Smooth muscle cell (in vitro differentiated cells): Measurements from ENCODE around the gene CDYL2. TPM values are rescaled to one million over a fixed set of nuclear protein-coding genes. Genes with fewer than 3 reads are reported as not detected.

Experiments
- DNase-seq: peaks from one replicate; lab custom pipeline; 2025; ENCODE audit not compliant: unreplicated experiment; lab: John Stamatoyannopoulos, UW
- H2AFZ ChIP-seq: fragments of 200-600 bp; sonication (generic); 2 replicates; pipeline ENCODE4 v1.6.0; 2016; ENCODE audit warnings: antibody characterized with exemption, low read depth, mild to moderate bottlenecking
- H3F3A ChIP-seq: fragments of 200-600 bp; sonication (generic); 2 replicates; pipeline ENCODE4 v1.6.0; 2017; ENCODE audit warnings: antibody characterized with exemption, low read depth
- H3K27ac ChIP-seq: fragments of 200-600 bp; sonication (generic); 2 replicates; pipeline ENCODE4 v1.5.1; 2016; ENCODE audit warnings: low read depth, mild to moderate bottlenecking
- H3K27me3 ChIP-seq: fragments of 200-600 bp; sonication (generic); 2 replicates; pipeline ENCODE4 v1.6.1; 2016; ENCODE audit warnings: low read depth, mild to moderate bottlenecking
- H3K36me3 ChIP-seq: fragments of 200-600 bp; sonication (generic); 2 replicates; pipeline ENCODE4 v1.5.1; 2016; ENCODE audit warnings: low read depth
- H3K4me1 ChIP-seq: fragments of 200-600 bp; sonication (generic); 2 replicates; pipeline ENCODE4 v1.5.1; 2016; ENCODE audit warnings: low read depth
- H3K4me2 ChIP-seq: fragments of 200-600 bp; sonication (generic); 2 replicates; pipeline ENCODE4 v1.6.0; 2016; ENCODE audit warnings: mild to moderate bottlenecking
- H3K4me3 ChIP-seq: fragments of 200-600 bp; sonication (generic); 2 replicates; pipeline ENCODE4 v1.5.1; 2016; ENCODE audit warnings: mild to moderate bottlenecking
- H3K79me2 ChIP-seq: fragments of 200-600 bp; sonication (generic); 2 replicates; pipeline ENCODE4 v1.6.0; 2016; ENCODE audit warnings: low read depth, mild to moderate bottlenecking
- H3K9ac ChIP-seq: fragments of 200-600 bp; sonication (generic); 2 replicates; pipeline ENCODE4 v1.6.0; 2016; ENCODE audit warnings: low read depth
- H3K9me3 ChIP-seq: fragments of 200-600 bp; sonication (generic); replicated peaks from 2 replicates; pipeline ENCODE4 v1.5.1; 2016; ENCODE audit warnings: low read depth
- H4K20me1 ChIP-seq: fragments of 200-600 bp; sonication (generic); 2 replicates; pipeline ENCODE4 v1.6.0; 2016; ENCODE audit warnings: low read depth
- CTCF ChIP-seq: fragments of 200-600 bp; sonication (generic); IDR thresholded peaks from 2 replicates; pipeline ENCODE4 v1.5.1; 2017; ENCODE audit warnings: borderline replicate concordance, mild to moderate bottlenecking, antibody characterized with exemption; ENCODE audit not compliant: insufficient read depth, poor library complexity, severe bottlenecking
- WGBS: methylation state at CpG from one replicate; pipeline ENCODE4 v1.1.7; 2016; ENCODE audit warnings: low lambda C conversion rate; 5-methylcytosine and 5-hydroxymethylcytosine counted together
- polyA plus RNA-seq: library from polyadenylated mRNA; unstranded; fragments of >200 nt; fragmentation: Nextera tagmentation; extraction: Ambion mirVana; gene quantifications from 2 replicates; pipeline ENCODE4 v1.2.1, GENCODE V29; 2016
- total RNA-seq: library from RNA; depleted of rRNA; stranded (reverse); fragments of >200 nt; gene quantifications from 2 replicates; pipeline ENCODE4 v1.2.3, GENCODE V29; 2014

The CDYL2 gene
- total and polyA plus RNA-seq, 2 experiments from 2014 or later, result 2.0 to 2.9 TPM

GRCh38 chr16:80611930-80612327, 192.5 kb downstream of the CDYL2 start:
- H3K27me3 ChIP-seq, result no peaks in the 10 kb centered on the region
- WGBS, result 93% methylated on average over 11 of the region's 11 CpGs
- no peak for DNase-seq
- H3K4me3 ChIP-seq, result no peak overlapping the region
- no peaks in the 10 kb centered on the region for H3F3A ChIP-seq
- H2AFZ ChIP-seq, result no peak overlapping the region
- H3K4me1 ChIP-seq, result no peaks in the 10 kb centered on the region
- H3K9me3 ChIP-seq, result no peaks in the 10 kb centered on the region
- H4K20me1 ChIP-seq, result no peaks in the 10 kb centered on the region
- H3K36me3 ChIP-seq, result no peaks in the 10 kb centered on the region
- H3K27ac ChIP-seq, result no peak overlapping the region
- H3K79me2 ChIP-seq, result no peaks in the 10 kb centered on the region
- no peak for TF ChIP-seq CTCF
- H3K9ac ChIP-seq, result no peak overlapping the region
- no peak overlapping the region for H3K4me2 ChIP-seq

GRCh38 chr16:80611171-80611929, 193.0 kb downstream of the CDYL2 start:
- Histone ChIP-seq H3K4me2 (no peak overlapping the region), H3K9me3 (no peaks in the 10 kb centered on the region), H3K4me1 (no peaks in the 10 kb centered on the region), H3K27ac (no peak overlapping the region), H3K4me3 (no peak overlapping the region), H3K36me3 (no peaks in the 10 kb centered on the region), H3F3A (no peaks in the 10 kb centered on the region), H3K79me2 (no peaks in the 10 kb centered on the region), H3K9ac (no peak overlapping the region), H2AFZ (no peak overlapping the region), H3K27me3 (no peaks in the 10 kb centered on the region), H4K20me1 (no peaks in the 10 kb centered on the region)
- 92% methylated on average over 16 of the region's 16 CpGs for WGBS
- DNase-seq, result no peak
- TF ChIP-seq CTCF, result no peak

GRCh38 chr16:80610481-80611156, 193.8 kb downstream of the CDYL2 start:
- Histone ChIP-seq H3K36me3 (no peaks in the 10 kb centered on the region), H3K27ac (no peak overlapping the region), H2AFZ (no peak overlapping the region), H3K9ac (no peak overlapping the region), H3K4me3 (no peak overlapping the region), H3K4me1 (no peaks in the 10 kb centered on the region), H3F3A (no peaks in the 10 kb centered on the region), H3K79me2 (no peaks in the 10 kb centered on the region), H4K20me1 (no peaks in the 10 kb centered on the region), H3K9me3 (no peaks in the 10 kb centered on the region), H3K4me2 (no peak overlapping the region), H3K27me3 (no peaks in the 10 kb centered on the region)
- no peak for TF ChIP-seq CTCF
- WGBS, result 85% methylated on average over 9 of the region's 9 CpGs
- no peak for DNase-seq
